Hematopoietic multipotent progenitor cell treated with erythropoietin and hydrocortisone succinate and interleukin-3 and kit ligand, for 15 days (in vitro differentiated cells): ENCODE results near the gene SLC38A5.
"Not testable (repeated sequence)": the region's sequence is repeated elsewhere in the genome, so short reads cannot be mapped to it uniquely, and the experiment has no call there.

ENCODE experiments used
- DNase-seq: peaks from one replicate; pipeline ENCODE4 v3.0.0-alpha.2; 2015; ENCODE audit warnings: low spot score

SLC38A5 gene

GRCh38 chrX:48470110-48470832 is at the start of gene SLC38A5:
TSS of gene SLC38A5 (minus strand) at chrX:48470260. CDS start at chrX:48467924, 2,336 bp downstream.
- peak; percentile 73 for DNase-seq

- DNase-seq = not testable (repeated sequence)
Measured at GRCh38 chrX:48519481-48519880, 49.4 kb upstream of the SLC38A5 start.

- DNase-seq = no peak
Measured at GRCh38 chrX:48516987-48517386, 46.9 kb upstream of the SLC38A5 start.

DNA sequence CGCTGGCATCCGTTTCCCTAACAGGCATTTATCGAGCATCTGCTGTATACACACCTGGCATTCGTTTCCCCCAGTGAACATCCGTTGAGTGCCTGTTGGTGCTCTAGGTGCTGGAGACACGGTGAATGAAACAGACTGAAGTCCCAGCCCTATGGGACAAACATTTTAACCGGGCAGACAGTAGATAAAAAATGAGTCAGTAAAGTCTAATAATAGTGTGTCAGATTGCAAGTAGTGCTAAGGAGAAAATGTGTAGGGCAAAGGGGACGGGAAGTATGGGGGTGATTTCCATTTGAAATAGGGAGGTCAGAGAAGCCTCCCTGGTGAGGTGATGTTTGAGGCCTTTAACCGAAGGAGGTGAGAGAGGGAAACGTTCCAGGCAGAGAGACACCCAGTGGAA is 46.2 kb upstream of the SLC38A5 start:
- DNase-seq = no peak

GRCh38 chrX:48515842-48516241 is 45.8 kb upstream of the SLC38A5 start:
- DNase-seq = no peak

DNA sequence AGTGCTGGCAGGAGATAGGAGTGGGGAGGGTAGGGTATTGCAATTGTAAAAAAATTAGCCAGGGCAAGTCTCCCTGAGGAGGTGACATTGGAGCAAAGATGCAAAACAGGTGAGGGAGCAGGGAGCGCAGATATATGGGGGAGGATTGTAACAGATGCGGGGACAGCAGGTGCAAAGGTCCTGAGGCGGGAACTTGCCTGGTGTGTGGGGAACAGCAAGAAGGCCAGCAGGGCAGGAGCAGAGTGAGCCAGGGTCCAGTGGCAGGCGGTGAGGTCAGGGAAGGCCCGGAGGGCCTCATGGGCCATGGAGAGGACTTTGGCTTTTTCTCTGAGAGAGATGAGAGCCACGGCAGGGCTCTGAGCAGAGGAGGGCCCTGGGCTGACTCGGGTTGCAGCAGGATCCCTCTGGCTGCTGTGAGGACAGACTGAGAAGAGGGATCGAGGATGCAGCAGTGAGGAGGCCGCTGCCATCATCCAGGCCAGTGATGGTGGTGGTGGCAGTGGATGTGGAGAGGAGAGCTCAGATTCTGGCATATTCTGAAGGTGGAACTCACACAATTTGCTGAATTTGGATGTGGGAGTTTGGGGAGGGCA is 44.9 kb upstream of the SLC38A5 start:
- no peak for DNase-seq

DNA sequence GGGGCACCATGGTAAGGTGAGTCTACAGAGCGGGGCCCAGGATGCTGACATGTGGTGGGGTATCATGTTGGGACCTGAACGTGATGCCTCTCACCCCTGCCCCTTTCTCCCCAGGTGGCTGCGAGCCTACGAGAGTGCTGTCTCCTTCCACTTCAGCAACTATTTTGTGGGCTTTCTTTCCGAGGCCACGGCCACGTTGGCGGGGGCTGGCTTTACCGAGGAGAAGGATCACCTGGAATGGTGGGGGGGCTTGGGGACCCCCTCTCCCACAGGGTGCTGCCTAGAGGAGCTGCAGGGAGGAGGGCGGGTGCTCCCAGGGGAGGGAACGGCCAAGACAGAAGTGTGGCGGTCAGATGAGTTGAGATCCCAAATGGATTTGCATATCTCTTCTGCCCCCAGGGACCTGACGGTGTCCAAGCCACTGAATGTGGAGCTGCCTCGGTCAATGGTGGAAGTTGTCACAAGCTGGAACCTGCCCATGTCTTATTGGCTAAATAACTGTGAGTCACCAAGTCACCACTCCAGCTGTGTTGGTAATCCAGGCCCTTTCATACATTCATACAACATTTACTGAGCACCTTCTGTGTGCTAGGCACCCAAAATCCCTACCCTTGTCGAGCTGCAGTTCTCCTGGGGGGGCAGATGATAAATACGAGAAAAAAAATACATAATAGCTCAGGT is 44.2 kb upstream of the SLC38A5 start:
- no peak for DNase-seq

DNA sequence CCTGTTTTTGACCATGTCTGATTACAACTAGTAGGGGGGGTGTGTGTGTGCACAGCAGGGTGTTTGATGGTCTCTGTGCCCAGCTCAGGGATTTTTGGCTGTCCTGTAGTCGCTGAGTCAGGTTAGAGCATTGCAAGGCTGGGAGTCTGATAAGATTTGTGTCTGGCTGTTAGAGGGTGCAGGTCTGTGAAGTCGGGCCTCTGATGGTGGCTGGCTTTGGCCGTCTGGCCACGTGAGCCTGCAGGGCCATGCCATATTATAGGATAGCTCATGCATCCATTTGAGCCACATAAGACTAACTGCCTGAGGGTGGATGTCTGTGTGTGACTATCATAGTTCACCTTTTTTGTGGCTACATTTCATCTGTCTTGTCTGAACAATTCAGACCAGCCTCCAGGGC is 43.6 kb upstream of the SLC38A5 start:
- DNase-seq = no peak

DNA sequence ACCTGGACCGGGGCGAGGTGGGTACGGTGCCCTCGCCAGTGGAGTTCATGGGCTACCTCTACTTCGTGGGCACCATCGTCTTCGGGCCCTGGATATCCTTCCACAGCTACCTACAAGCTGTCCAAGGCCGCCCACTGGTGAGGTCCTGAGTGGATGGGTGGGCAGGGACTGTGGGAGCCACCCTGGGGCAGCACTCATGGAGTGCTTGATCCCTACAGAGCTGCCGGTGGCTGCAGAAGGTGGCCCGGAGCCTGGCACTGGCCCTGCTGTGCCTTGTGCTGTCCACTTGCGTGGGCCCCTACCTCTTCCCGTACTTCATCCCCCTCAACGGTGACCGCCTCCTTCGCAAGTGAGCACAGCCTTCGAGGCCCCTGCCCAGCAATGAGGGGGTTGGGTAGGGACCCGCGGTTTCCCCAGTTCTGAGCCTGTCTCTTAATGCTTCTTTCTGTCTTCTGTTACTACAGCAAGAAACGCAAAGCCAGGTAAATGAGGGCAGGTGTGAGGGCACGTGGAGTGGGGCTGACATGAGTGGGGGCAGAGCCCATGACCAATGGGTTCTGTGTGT is 42.4 kb upstream of the SLC38A5 start:
- DNase-seq = no peak

DNA sequence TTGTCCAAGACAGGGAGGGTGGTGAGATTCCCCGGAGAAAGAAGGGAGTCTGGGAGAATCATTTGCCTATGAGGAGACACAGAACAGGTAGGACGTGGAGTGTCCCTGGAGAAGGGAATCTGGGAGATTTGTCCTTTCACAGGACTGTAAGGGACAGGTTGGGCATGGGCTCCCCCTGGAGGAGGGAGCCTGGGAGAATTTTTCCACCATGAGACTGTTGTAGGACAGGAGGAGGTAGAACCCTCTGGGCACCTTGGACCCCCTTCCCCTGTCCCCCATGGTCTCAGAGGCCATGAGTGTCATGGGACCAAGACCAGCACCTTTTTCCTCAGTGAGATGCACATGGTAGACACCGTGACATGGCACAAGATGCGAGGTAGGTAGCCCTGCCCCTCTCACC is 41.5 kb upstream of the SLC38A5 start:
- DNase-seq = no peak

DNA sequence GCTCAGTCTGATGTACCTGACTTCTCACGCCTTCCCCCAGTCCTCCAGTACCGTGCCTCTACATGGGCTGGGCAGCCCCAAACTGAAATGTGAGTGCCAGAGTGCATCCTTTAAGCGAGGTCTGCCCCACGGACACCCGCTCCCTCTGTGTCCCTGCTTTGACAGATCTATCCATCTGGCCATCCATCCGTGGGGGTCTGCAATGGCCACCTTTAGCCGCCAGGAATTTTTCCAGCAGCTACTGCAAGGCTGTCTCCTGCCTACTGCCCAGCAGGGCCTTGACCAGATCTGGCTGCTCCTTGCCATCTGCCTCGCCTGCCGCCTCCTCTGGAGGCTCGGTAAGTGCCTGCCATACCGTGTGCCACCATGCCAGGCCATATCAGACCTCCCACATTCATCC is 39.6 kb upstream of the SLC38A5 start:
- DNase-seq = no peak

GRCh38 chrX:48509245-48509590 is 39.2 kb upstream of the SLC38A5 start:
- DNase-seq = no peak

- DNase-seq = peak; percentile 60
Measured at GRCh38 chrX:48508400-48509244, 38.6 kb upstream of the SLC38A5 start, which contains the start of gene PORCN. TSS of gene PORCN (plus strand) at chrX:48508992. CDS start at chrX:48509821, 829 bp downstream.

- no peak for DNase-seq
Measured at GRCh38 chrX:48507246-48507645, 37.2 kb upstream of the SLC38A5 start.

GRCh38 chrX:48505481-48505880 is 35.4 kb upstream of the SLC38A5 start:
- no peak for DNase-seq

DNA sequence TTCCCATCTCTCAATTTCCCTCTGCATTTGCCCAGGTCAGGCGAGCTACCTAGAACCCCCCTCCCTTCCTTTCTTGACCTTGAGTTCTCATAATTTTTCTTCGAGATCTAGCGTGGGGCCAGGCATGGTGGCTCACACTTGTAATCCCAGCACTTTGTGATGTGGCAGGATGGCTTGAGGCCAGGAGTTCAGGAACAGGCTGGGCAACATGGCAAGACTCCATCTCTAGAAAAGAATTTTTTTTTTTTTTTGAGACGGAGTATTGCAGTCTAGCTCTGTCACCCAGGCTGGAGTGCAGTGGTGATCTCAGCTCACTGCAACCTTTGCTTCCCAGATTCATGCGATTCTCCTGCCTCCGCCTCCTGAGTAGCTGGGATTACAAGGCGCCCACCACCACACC is 34.2 kb upstream of the SLC38A5 start:
- no peak for DNase-seq

GRCh38 chrX:48498374-48498809 is 28.3 kb upstream of the SLC38A5 start:
- DNase-seq = no peak

GRCh38 chrX:48497871-48498270 is 27.8 kb upstream of the SLC38A5 start:
- DNase-seq = no peak

DNA sequence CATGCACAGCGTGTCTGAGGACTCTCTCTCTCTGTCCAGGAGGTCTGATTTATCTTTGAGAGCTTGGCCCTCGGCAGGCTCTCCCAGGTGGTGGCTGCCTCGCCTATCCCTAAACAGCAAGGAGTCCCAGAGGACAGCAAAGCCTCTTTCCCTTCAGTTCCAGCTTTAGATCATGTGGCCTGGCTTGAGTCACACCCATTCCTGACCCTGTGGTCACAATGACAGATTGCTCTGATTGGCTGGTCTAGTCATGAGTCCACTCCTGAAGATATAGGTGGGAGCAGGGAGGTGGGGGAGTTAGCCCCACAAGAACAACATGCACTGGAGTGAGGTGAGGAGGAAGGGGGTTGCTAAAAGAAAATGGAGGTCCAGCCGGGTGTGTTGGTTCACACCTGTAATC is 26.6 kb upstream of the SLC38A5 start:
- no peak for DNase-seq

GRCh38 chrX:48493890-48494364 is 23.9 kb upstream of the SLC38A5 start:
- DNase-seq = peak; percentile 7

DNA sequence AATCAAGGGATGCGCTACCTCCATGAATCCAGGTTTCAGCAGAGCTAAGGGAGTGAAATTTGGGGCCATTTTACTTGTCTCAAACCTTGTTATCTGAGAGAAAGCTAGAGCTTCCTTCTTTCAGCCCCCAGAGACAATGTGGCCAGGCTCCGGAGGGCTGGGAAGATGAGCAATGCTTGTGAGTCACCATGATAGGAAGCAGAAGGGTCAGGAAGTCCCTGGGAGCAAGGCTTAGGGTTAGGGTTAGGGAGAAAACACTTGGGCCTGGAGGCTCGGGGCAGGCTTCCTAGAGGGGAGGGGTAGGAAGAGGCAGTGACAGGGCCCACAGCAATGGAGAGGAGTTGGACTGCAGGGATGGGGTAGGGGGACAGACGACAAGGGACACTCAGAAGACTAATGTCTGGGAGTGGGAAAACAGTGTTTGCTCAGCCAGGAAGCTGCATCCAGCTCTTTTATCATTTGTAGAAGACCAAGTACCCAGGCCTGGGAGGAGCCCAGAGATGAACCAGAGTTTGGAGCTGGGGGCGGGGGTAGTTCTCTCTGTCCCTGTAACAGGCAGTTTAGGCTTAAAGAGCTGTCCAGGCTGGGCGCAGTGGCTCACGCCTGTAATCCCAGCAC is 22.3 kb upstream of the SLC38A5 start:
- no peak for DNase-seq
